A204.1 (cell line): Measurements from ENCODE around the gene NT5DC4.
"Not testable (repeated sequence)": the region's sequence is repeated elsewhere in the genome, so short reads cannot be mapped to it uniquely, and the experiment has no call there.

Experiments used
- FAIRE-seq: peaks from 2 replicates; lab custom pipeline; 2012; peaks lifted over from hg19 to GRCh38; lab: Jason Lieb, UNC

Gene NT5DC4

DNA sequence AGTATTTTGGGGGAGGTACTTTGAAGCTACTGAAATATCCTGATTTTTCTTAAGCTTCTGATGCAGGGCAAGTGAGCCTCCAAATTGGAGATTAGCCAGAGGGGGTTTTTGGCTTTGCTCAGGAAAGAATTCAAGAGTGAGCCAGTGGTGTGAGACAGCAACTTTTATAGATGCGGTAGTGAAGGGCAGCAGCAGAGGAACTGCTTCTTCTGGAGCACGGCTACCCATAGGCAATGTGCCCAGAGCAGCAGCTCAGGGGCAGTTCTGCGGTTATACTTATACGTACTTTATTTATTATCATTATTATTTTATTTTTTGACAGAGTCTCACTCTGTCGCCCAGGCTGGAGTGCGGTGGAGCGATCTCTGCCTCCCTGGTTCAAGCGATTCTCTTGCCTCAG lies 19.8 kb upstream of the NT5DC4 start:
- no peak for FAIRE-seq

- FAIRE-seq, result no peak
Observed at GRCh38 chr2:112703684-112704083, 17.1 kb upstream of the NT5DC4 start.

DNA sequence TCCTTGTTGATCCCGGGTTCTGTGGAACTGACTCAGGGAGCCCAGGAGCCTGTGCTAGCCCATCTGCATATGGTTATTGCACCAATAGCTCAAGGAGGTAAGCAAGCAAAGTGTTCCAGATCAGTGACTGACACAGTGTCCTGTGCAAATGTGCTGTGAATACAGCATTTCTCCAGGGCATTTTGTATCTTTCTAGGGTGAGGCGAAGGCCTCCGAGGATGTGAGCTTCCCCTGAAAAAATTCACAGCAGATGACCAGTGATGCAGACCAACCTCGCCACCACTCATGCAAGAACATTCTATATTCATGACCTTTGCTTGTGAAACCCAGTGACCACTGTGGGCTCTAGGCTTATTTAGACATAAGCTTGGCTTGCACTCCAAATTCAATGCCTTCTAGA lies 15.2 kb upstream of the NT5DC4 start:
- no peak for FAIRE-seq

GRCh38 chr2:112706170-112706664 lies 14.6 kb upstream of the NT5DC4 start:
- no peak for FAIRE-seq

DNA sequence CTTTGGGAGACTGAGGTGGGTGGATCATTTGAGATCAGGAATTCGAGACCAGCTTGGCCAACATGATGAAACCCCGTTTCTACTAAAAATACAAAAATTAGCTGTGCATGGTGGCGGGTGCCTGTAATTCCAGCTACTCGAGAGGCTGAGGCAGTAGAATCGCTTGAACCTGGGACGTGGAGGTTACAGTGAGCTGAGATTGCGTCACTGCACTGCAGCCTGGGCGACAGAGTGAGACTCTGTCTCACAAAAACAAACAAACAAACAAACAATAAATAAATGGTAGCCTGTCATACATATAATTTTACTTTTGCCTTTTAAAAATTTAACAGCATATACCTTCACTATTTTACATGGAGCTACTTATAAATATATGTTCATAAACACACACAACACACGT lies 13.9 kb upstream of the NT5DC4 start:
- FAIRE-seq, result not testable (repeated sequence)

GRCh38 chr2:112708968-112709367 lies 11.9 kb upstream of the NT5DC4 start:
- FAIRE-seq, result no peak

GRCh38 chr2:112709703-112710102 lies 11.1 kb upstream of the NT5DC4 start:
- FAIRE-seq, result no peak

DNA sequence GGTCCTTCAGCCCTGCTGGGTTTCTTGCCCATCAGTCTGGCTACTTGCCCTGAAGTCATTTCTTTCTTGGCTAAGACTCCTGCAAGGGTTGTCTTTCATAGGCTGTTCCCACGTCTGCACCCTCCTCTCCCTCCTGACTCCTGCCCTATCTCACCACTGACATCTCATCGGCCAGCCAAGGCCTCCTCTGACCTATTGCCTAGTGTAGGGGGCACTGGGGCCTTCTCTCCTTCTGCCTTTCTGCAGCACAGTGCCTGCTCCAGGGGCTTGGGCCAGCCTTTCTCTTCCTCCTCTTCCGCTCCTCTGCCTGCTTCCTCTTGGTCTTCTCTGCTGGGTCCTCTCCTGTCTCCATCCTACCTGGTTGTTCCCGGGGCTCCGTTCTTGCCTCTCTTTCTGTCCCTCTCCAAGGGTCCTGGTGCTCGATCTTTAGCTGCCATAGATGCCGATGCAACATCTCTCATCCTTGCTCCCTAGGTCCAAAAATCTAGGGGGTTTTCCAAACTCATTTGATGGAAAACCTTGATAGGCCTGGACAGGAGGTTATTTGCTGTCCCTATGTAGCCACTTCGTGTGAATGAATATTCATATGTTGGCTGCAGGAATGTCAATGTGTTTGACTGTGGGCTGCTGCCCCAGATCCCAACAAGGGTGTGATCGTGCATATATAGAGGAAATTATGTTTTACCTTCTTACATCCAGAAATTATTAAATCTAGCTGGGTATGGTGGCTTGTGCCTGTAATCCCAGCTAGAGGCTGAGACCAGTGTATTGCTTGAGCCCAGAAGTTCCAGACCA lies 9.7 kb upstream of the NT5DC4 start:
- FAIRE-seq, result no peak

- no peak for FAIRE-seq
Observed at GRCh38 chr2:112712465-112712864, 8.4 kb upstream of the NT5DC4 start.

- no peak for FAIRE-seq
Observed at GRCh38 chr2:112712903-112713584, 7.8 kb upstream of the NT5DC4 start.

DNA sequence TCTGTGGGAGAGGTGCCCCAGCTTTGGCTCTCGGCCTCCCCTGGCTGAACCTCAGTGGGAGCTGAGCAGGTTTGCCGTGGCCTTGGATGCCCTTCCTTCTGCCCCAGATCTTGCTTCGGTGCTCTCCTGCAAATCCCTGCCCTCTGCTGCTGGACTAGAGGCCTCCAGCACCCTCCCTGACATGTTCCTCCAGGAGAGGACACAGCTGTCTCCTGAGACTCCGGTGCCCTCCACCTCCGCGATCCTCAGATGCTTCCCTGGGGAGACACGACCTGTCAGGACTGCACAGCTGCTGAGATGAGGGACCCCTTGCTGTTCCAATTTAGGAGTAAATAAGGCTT lies 7.3 kb upstream of the NT5DC4 start:
- no peak for FAIRE-seq

GRCh38 chr2:112713926-112714325 lies 6.9 kb upstream of the NT5DC4 start:
- no peak for FAIRE-seq

DNA sequence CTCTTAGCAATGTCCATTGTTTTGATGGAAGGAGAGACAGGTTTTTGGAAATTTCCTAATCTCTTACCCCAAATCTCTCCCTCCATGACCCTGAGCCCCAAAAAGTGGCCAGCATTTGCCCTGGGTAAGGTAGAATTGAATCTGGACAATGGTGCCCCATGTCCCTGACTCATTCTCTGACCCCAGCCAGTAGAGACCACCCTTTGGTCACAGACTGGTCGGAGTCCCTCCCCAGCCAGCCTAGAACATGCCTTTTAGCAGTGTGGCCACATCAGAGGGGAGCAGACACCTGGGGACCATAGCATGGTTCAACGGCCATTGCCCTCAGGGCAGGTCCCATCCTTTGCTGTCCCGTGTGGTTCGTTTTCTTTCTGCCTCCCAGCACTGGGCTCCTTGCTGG lies 6.5 kb upstream of the NT5DC4 start:
- FAIRE-seq, result no peak

GRCh38 chr2:112714836-112715631 lies 5.8 kb upstream of the NT5DC4 start:
- FAIRE-seq, result no peak

- not testable (repeated sequence) for FAIRE-seq
Observed at GRCh38 chr2:112716094-112716493, 4.7 kb upstream of the NT5DC4 start.

DNA sequence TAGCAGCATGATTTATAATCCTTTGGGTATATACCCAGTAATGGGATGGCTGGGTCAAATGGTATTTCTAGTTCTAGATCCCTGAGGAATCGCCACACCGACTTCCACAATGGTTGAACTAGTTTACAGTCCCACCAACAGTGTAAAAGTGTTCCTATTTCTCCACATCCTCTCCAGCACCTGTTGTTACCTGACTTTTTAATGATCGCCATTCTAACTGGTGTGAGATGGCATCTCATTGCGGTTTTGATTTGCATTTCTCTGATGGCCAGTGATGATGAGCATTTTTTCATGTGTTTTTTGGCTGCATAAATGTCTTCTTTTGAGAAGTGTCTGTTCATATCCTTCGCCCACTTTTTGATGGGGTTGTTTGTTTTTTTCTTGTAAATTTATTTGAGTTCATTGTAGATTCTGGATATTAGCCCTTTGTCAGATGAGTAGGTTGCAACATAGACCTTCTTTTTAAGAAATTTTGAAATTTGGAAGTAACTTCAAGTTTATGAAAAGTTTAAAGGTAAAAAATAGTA lies 3.9 kb upstream of the NT5DC4 start:
- FAIRE-seq, result not testable (repeated sequence)

- no peak for FAIRE-seq
Observed at GRCh38 chr2:112718863-112719370, 1.9 kb upstream of the NT5DC4 start.

DNA sequence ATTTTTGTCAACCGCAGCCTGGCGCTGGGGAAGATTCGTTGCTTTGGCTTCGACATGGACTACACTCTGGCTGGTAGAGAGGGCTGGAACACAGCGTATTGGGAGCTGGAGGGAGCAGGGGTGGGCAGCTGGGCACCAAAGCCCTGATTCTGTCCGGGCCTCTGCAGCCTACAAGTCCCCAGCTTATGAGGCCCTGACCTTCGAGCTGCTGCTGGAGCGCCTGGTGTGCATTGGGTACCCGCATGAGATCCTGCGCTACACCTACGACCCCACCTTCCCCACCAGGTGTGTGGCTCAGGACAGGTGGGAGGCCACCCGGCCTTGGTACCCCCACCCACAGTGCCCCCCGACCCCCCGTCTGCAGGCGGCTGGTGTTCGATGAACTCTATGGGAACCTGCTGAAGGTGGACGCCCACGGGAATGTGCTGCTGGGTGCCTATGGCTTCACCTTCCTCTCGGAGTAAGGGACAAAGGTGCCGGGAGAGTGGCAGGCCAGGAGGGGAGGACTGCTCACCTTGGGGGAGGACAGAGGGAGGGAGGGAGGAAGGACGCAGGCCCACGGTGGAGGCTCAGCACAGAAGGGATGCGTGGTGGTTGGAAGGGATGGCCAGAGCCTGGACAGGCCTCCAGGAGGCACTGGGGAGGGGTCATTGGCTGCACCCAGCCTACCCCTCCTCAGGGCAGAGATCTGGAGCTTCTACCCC lies 1.2 kb downstream of the NT5DC4 start:
- FAIRE-seq, result no peak

DNA sequence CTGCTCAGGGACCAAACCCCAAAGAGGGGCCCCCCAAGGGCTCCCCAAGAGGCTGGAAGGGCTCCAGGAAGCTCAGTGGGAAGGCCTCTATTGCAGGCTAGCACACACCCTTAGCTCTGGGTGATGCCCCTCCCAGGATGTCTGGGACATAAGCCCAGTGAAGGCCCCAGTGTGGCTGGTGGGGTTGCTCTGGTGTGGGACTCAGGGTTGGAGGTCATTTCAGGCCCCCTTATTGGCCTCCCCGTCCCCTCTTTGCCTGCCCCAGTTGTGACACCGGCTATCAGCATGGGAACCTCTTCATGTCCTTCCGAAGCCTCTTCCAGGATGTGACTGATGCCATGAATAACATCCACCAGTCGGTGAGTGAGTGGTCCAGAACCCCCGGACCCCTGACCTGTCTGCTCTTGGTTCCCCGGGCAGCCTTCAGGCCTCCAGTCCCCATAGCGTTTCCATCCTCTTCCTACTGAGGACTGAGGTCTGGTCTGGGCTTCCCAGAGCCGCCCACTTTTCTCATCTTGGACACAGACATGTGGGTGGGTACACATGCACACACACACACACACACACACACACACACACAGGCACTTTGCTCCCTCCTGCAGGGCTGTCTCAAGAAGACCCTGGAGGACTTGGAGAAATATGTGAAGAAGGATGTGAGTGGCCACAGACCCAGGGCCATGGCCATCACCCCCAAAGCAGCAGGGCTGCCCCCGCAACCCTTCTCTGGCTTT lies 2.2 kb downstream of the NT5DC4 start:
- no peak for FAIRE-seq

DNA sequence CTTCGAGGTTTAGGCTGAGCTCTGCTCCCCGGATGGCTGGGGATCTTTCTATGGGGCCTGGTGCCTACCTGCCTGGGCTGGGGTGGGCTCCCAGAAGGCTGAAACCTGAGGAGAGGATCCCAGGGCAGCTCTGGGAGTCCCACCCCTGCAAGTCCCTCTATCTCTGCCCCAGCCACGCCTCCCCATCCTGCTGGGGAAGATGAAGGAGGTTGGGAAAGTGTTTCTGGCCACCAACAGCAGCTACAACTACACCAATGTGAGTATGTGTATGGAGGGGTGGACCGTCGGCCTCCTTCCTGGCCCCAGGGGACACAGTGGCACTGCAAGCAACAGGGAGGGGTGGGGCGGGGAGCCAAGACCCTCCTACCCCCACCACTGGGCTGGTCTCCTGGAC lies 2.7 kb downstream of the NT5DC4 start:
- no peak for FAIRE-seq

DNA sequence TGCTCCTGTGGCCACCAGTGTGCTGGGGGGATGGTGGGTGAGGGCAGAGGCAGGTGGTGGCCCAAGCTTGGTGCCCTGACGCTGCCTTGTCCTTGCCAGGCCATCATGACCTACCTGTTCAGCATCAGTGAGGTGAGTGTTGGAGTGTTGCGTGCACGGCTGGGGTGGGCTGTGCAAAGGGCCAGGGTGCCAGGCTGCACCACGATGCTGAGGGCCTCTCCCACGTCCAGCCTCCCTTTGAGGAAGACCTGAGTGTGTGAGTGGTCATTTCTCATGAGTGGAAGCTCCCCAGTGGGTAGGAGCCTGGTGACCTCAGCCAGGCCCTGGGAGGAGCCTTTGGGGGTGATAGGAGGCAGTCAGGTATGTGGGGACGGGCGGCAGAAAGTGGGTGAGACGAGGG lies 3.2 kb downstream of the NT5DC4 start:
- FAIRE-seq, result no peak
